ENCODE measurements around the gene SRCIN1.
"Not testable (repeated sequence)": the region's sequence is repeated elsewhere in the genome, so short reads cannot be mapped to it uniquely, and the experiment has no call there.

Gene SRCIN1, protein sequence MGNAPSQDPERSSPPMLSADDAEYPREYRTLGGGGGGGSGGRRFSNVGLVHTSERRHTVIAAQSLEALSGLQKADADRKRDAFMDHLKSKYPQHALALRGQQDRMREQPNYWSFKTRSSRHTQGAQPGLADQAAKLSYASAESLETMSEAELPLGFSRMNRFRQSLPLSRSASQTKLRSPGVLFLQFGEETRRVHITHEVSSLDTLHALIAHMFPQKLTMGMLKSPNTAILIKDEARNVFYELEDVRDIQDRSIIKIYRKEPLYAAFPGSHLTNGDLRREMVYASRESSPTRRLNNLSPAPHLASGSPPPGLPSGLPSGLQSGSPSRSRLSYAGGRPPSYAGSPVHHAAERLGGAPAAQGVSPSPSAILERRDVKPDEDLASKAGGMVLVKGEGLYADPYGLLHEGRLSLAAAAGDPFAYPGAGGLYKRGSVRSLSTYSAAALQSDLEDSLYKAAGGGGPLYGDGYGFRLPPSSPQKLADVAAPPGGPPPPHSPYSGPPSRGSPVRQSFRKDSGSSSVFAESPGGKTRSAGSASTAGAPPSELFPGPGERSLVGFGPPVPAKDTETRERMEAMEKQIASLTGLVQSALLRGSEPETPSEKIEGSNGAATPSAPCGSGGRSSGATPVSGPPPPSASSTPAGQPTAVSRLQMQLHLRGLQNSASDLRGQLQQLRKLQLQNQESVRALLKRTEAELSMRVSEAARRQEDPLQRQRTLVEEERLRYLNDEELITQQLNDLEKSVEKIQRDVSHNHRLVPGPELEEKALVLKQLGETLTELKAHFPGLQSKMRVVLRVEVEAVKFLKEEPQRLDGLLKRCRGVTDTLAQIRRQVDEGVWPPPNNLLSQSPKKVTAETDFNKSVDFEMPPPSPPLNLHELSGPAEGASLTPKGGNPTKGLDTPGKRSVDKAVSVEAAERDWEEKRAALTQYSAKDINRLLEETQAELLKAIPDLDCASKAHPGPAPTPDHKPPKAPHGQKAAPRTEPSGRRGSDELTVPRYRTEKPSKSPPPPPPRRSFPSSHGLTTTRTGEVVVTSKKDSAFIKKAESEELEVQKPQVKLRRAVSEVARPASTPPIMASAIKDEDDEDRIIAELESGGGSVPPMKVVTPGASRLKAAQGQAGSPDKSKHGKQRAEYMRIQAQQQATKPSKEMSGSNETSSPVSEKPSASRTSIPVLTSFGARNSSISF

DNA sequence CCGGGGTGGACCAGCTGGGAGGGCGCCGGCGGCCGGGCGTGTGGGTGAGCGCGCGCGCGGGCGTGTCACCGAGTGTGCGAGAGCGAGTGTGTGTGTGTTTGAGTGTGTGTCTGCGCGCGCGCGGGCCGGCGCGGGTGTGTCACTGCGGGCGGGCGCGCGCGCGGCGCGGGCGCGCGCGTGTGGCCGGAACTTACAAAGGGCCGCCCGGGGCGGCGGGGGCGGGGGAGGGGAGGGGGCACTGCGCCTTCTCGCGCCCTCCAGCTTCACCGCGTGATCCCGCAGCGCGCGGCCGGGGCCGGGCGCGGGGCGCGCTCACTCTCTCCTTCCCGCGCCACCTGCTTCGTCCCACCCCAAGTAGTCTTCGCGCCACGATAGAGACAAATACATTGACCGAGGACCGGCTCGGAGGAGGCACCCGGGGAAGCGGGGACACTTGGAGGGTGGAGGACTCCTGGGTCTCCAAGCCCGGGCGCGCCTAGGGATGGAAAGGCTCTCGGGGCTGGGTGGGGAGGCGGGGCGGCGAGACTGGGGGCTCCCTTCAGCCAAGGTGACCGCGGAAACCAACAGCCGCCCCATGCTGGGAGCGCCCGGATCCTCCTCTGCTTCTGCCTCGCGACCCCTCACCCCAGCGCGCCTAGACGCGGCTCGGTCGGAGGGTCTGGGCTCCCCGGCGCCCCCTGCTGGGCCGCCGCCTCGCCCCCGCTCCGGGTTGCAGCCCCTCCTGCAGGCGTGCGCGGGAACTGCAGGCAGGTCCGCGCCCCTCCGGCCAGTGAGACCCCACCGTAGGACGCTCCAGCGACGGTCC, at the start of gene SRCIN1:
Gene SRCIN1 (minus strand): TSS at position 112 of the 805 bp plus-strand sequence. CDS start 247 bp downstream, outside the sequence.
- no peak for FAIRE-seq

DNA sequence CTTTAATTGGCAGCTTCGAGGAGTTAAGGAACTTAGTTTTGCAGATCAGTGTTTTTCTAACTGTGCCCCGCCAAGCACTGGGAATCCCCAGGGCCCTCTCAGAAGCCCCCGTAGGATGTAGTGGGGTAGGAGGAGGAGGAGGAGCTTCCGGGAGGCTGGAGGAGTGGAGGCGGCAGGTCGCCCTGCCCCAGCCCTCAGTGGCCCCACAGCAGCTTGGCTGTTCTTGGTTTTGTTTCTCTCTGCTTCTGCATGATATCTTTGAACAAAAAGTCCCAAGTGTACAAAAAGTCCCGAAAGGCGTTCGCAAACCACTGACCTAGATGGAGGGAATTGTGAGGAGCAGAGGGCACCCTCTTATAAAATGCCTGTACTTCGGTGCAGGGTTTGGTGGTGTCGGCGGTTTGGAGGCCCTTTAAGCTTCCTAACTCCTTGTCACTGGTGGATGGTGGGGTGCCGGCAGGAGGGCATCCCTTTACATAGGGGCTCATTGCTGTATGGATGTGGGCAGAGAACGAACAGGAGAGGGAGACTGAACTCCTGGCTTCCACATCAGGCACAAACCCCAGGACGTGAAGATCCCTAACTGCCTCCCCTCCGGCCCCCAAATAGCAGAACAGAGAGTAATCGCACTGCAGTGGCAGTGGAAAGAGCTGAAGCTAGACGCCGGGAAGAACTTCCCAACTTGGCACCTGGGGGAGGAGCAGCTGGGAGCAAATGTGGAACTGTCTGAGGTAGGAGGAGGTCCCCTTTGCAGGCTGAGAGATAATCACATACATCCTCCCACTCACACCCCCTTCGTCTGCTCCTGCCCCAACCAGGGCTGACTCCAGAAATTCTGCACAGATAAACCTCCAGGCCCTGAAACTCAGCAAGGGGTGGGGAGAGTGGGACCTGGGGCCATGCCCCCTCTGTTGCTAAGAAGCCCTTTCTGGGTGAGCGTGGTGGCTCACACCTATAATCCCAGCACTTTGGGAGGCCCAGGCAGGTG, 49.0 kb upstream of the SRCIN1 start:
- no peak for FAIRE-seq

DNA sequence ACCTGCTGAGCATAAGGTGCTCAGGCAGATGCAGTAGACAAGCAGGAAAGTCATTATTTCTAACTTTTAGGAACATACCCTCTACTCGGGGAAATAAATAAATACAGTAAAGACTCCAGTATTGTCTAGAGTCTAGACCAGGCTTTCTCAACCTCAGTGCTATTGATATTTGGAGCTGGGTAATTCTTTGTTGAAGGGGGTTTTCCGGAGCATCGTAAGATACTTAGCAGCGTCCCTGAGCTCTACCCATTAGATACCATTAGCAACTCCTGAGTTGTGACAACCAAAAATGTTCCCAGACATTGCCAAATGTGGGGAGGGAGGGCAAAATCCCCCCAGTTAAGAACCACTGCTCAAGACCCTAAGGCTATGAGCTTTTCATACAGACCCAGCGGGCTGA, 47.9 kb upstream of the SRCIN1 start:
- no peak for FAIRE-seq

DNA sequence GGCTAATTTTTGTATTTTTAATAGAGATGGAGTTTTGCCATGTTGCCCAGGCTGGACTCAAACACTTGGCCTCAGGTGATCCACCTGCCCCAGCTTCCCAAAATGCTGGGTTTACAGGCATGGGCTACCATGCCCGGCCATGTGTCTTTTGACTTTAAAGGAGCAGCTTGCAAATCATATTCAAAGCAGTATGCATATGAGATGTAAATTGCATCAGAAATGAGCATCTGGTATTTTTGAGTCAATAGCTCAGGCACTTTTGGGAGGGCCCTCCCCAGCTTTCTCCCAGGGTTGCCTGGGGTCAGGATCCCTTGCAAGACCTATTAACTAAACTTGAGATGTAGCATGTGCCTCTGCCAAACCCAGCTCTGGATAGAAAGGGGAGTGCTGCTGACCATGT, 47.5 kb upstream of the SRCIN1 start:
- no peak for FAIRE-seq

DNA sequence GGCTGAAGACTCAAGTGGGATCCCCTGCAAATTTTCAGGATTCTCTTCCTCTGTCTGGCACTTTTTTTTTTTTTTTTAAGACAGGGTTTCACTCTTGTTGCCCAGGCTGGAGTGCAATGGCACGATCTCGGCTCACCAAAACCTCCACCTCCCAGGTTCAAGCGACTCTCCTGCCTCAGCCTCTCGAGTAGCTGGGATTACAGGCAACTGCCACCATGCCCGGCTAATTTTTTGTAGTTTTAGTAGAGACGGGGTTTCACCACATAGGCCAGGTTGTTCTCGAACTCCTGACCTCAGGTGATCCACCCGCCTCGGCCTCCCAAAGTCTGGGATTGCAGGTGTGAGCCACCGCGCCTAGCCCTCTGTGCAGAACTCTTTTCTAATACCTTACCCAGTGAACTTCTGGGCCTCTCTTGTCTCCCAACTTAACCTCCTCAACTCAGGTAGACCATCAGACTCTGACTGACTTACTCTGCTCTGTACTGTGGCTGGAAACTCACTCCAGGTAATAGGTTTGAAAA, 45.0 kb upstream of the SRCIN1 start:
- FAIRE-seq = not testable (repeated sequence)

DNA sequence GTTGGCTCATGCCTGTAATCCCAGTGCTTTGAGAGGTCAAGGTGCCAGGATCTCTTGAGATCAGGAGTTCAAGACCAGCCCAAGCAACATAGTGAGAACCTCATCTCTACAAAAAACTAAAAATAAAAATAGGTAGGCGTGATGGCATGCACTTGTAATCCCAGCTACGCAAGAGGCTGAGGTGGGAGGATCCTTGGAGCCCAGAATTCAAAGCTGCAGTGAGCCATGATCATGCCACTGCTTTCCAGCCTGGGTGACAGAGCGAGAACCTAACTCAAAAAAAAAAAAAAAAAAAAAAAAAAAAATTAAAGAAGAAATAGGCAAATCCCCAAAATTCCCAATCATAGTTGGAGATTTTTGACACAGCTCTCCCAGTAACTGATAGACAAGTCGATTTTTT, 32.2 kb upstream of the SRCIN1 start:
- FAIRE-seq = no peak

DNA sequence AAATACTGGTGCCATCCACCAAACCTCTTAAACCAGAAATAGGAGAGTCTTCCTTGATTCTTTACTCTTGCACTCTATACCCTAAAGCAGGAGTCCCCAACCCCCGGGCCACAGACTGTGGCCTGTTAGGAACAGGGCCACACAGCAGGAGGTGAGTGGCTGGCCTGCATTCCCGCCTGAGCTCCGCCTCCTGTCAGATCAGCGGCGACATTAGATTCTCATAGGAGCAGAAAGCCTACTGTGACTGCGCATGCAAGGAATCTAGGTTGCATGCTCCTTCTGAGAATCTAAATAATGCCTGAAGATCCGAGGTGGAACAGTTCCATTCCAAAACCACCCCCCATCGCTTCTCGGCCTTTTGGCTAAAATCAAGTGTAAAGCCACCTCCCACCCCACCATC, 30.3 kb upstream of the SRCIN1 start:
- no peak for FAIRE-seq

DNA sequence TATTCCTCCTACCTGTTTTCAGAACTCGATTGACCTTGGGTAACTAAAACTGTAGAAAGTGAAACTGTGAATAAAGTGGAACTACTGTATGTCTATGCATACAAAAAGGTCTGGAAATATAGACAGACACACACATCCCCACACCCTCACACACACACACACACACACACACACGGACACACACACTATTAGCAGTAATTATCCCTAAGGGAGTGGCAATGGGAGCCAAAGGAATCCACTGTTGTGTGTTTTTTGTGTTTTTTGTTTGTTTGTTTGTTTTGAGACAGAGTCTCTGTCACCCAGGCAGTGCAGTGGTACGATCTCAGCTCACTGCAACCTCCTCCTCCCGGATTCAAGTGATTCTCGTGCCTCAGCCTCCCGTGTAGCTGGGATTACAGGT, 26.6 kb upstream of the SRCIN1 start:
- no peak for FAIRE-seq

DNA sequence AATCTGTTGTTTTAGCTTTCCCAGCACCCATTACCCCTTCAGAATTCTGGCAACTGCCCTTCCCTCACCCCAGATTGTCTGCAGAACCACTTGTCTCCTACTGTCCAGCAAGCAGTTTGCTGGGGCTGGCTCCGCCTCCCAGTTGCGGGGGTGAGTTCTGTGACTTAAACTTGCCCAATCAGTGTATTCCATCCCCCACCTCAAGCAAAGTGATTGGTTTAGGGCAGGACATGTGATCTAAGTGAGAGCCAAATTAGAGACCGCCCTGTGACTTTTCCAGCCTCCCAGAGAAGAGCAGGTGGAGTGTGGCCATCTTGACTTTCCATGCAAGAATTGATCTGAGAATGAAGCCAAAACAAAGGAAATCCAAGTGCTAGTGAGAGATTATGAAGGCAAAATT, 22.7 kb upstream of the SRCIN1 start:
- FAIRE-seq = no peak

DNA sequence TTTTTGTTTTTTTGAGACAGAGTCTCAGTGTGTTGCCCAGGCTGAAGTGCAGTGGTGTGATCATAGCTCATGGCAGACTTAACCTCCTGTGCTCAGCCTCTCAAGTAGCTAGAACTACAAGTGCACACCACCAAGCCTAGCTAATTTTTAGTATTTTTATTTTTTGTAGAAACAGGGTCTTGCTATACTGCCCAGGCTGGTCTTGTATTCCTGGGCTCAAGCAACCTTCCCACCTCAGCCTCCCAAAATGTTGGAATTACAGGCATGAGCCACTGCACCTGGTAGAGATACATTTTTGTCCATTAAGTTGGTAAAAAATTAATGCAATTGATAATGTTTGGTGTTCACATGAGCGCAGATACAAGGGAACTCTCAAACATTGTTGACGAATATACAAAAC, 22.2 kb upstream of the SRCIN1 start:
- FAIRE-seq = no peak

DNA sequence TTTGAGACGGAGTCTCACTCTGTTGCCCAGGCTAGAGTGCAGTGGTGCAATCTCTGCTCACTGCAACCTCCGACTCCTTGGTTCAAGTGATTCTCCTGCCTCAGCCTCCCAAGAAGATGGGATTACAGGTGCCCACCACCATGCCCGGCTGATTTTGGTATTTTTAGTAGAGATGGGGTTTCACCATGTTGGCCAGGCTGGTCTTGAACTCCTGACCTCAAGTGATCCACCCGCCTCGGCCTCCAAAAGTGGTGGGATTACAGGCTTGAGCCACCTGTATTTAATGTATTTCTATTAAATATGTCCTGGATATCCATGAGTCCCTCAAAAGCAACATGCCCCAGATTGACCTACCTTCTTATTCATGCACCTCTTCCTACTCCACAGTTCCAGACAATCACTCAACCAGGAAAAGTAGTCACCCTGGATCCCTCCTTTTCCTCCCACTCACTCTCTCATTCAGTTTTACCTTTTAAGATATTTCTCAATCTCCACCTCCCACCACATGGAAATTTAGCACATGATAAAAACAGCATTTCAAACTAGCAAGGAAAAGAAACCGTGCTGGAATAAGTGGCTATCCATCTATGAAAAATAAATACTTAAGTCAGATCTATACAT, 21.0 kb upstream of the SRCIN1 start:
- not testable (repeated sequence) for FAIRE-seq

DNA sequence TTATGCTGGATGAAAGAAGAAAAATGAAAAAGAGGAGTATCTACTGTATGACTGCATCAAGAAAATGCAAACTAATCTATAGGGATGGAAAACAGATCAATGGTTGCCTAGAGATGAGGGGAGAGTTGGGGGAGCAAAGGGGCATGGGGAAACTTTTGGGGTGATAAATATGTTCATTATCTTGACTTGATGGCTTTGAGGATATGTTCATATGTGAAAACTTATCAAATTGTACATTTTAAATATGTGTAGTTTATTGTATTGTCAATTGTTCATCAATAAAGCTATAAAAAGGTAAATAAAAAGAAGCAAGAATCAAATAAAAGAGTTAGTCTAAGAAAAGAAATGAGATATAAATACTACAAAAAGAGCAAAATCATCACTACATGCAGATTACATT, 19.7 kb upstream of the SRCIN1 start:
- FAIRE-seq = no peak

DNA sequence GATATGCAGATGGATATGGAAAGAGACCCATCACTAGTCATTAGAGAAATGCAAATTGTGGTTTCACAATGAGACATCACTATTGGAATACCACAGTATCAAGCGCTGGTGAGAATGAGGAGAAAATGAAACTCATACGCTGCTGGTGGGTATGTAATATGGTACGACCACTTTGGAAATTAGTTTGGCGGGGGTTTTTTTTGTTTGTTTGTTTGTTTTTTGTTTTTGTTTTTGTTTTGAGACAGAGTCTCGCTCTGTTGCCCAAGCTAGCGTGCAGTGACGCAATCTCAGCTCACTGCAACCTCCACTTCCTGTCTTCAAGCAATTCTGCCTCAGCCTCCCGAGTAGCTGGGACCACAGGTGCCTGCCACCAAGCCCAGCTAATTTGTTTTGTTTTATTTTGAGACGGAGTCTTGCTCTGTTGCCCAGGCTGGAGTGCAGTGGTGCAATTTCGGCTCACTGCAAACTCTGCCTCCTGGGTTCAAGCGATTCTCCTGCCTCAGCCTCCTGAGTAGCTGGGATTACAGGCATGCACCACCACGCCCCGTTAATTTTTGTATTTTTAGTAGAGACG, 19.1 kb upstream of the SRCIN1 start:
- not testable (repeated sequence) for FAIRE-seq

DNA sequence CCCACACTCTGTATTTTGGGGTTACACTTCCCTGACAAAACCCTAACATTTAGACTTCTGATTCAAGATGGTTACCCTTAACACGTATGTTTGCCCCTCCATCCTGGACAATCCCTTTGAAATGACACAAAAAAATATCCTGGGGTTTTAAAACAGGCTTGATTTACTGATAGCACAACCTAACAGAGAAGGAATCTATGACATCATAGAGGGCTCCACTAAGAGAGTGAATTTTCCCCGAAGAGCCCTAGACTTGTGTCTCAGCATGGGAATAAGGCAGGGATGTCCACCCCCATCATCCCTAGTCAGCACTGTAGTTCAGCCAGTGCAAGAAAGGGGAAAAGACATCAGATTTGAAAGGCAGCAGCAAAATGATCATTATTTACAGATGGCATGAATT, 15.8 kb upstream of the SRCIN1 start:
- no peak for FAIRE-seq

DNA sequence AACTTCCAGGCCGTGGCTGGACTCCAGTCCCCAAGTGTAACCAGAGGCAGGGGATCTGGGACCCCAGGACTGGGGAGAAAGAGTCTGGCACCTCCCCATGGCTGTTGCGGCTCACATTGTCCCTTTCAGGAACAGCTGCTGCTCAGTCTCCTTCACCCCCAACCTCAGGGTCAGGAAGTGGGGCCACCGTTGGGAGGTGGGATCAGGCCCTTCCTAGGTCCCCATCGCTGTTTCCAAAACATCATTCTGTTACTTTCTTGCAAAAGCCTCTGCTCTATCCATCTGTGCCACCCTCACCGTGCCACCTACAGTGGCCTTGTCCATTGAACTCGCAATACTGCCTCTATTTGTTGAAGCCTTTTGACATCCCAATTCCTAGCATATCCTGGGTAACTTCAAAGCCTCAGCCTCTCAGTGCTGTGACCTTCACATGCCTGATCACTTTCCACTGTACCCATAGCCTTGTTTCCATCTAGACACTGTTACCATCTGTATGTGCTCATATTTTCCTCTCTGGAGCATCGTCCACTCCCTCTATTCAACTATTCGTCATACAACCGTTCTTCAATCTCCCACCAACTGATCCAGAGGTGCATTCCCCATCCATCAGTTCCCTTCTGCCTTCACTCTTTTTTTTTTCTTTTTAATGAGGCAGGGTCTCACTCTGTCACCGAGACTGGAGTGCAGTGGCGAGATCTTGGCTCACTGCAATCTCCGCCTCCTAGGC, 15.0 kb upstream of the SRCIN1 start:
- no peak for FAIRE-seq

DNA sequence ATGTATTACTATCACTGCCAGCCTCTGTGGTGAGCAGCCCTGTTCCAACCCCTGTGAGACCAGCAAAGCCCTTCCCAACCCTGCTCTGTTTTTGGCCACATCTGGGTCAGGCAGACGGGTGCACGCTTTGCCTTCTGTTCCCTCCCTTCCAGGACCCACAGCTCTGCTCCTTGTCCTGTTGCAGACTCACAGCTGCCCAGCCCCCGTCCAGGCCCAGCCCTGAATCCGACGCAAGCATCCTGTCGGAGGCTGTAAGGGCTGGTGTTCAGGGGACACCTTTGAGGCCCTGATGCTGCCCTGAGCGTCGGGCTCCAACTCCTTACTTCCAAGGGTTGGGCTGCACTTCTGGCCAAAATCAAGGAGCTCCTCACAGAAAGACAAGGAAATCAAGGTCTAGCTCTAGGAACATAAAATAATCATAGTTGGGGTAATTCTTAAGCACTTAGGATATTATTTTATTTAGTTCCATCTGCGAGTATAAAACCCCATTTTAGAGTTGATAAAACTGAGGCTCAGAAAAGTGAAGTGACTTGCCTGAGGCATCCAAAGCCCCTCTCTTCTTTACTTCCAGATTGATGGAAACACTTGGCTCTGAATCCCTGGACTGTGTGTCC, 14.3 kb upstream of the SRCIN1 start:
- no peak for FAIRE-seq

DNA sequence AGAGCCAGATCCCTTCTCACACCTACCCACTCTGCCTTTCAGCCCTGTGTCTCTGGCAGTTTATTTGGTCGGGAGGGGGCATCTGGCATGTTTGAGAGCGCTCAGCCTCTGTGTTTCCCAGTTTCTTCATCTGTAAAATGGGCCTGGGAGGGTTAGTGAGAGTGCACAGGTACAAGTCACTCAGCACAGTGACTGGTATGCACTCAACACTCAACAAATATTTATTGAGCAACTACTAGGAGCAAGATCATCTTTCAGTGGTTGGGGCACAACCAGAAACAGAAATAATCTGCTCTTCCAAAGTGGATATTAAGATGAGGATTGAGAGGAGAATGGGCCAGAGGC, 13.7 kb upstream of the SRCIN1 start:
- no peak for FAIRE-seq

DNA sequence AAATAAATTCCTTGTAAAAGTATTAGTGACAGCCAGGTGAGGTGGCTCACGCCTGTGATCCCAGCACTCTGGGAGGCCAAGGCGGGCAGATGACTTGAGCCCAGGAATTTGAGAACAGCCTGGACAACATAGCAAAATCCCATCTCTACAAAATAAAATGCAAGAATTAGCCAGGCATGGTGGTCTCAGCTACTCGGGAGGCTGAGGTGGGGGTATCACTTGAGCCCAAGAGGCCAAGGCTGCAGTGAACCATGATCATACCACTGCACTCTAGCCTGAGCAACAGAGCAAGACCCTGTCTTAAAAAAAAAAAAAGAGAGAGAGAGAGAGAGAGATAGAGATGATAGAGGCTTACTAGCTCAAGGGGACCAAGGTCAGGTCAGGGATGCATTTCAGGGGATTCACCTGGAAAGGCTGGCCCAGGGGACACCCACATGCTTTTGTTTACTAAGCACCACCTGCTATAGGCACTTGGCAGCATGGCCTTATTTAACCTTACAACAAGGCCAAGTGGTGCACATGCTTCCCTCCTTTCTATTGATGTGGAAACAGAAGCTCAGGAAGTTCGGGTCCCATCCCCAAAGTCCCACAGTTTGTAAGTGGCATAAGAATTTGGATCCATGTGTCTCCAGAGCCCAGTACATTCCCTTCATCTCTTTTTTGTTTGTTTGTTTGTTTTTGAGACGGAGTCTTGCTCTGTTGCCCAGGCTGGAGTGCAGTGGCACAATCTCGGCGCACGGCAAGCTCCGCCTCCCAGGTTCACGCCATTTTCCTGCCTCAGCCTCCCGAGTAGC, 12.4 kb upstream of the SRCIN1 start:
- FAIRE-seq = no peak

All from endometrium (tissue), 2 donors.